K562 (cell line): ENCODE measurements around the gene ELK1.

ENCODE experiments used
- CHCHD3 ChIP-seq: fragments of 250-450 bp; sonication (Bioruptor Pico); IDR thresholded peaks from 2 replicates; pipeline ENCODE4 v2.1.2; 2022; ENCODE audit warnings: mild to moderate bottlenecking
- DMBX1 ChIP-seq: fragments of 250-450 bp; sonication (Bioruptor Pico); IDR thresholded peaks from 2 replicates; pipeline ENCODE4 v1.8.0; 2022; ENCODE audit warnings: inconsistent platforms, mild to moderate bottlenecking, moderate library complexity, borderline replicate concordance
- EZH2 ChIP-seq: IDR thresholded peaks from 2 replicates; pipeline ENCODE4 v1.6.1; 2012; ENCODE audit warnings: low read depth, mild to moderate bottlenecking, inconsistent platforms, low read length, borderline replicate concordance
- FOS ChIP-seq: IDR thresholded peaks from 3 replicates; pipeline ENCODE4 v1.6.1; 2011; ENCODE audit not compliant: insufficient read length; ENCODE audit errors: extremely low read depth
- KDM2B ChIP-seq: fragments of 250-450 bp; sonication (Bioruptor Pico); IDR thresholded peaks from 2 replicates; pipeline ENCODE4 v1.8.0; 2021; ENCODE audit warnings: mild to moderate bottlenecking, moderate library complexity
- POLR2A ChIP-seq: fragments of 450-650 bp; conservative IDR thresholded peaks from 2 replicates; pipeline ENCODE4 v1.6.1; 2016
- RAD21 ChIP-seq, 2 experiments: fragments of 250-450 bp in 1 of 2; fragments of 450-650 bp in 1 of 2; sonication (Bioruptor Pico) in 1 of 2; formaldehyde crosslinking in 1 of 2; IDR thresholded peaks in 1 of 2; conservative IDR thresholded peaks in 1 of 2; 2 replicates each; pipeline versions ENCODE4 v1.4.0 to v1.8.0; 2020 to 2022; ENCODE audit warnings: mild to moderate bottlenecking in 2 of 2, moderate library complexity in 1 of 2
- ZNF217 ChIP-seq: sonication (generic); formaldehyde crosslinking; IDR thresholded peaks from 2 replicates; pipeline ENCODE4 v1.8.0; 2022; ENCODE audit warnings: mild to moderate bottlenecking, missing genetic modification reagents
- TF ChIP-seq, protein P1 (sequence below), 3 experiments: IDR thresholded peaks in 2 of 3; conservative IDR thresholded peaks in 1 of 3; 2 replicates each; pipeline ENCODE4 v1.5.1; 2011 to 2012; ENCODE audit warnings: low read length in 3 of 3, mild to moderate bottlenecking in 3 of 3, control low read depth in 2 of 3, improper control_type of control experiment in 1 of 3, inconsistent platforms in 1 of 3, low read depth in 1 of 3, mixed read lengths in 1 of 3, moderate library complexity in 1 of 3; ENCODE audit not compliant: insufficient read depth in 2 of 3

DNA sequence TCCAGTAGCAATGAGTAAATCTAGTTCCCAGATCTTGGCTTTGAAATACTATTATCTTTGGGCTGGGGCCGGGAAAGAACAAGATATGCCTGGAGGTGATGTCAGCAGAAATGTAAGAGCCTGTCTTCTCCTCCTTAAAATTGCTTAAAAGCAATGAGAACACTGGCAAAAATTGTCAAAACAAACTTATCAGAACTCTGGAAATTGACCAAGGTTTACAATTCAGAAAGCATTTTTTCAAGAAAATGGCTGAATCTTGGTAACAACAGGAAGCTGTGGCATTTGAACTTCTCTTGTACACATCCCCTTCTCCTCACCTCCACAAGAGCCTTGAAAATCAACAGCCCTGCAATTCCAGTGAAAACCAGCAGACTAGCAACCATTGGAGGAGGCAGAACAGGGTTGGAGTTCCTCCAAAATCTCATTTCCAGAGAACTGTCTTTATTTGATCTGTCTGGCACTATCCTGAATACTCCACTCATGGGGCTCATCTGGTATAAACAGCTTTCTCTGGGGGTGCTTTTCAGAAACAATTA is 54.6 kb downstream of the ELK1 start:
- TF ChIP-seq EZH2 (no peak), KDM2B (no peak), POLR2A (no peak), ZNF217 (CRISPR knock-in tag) (no peak), DMBX1 (no peak), CHCHD3 (no peak), RAD21 (CRISPR knock-in tag; conservative IDR thresholded peaks at IDR 0.05 in 1 of 2, IDR thresholded peaks at IDR 0.05 in 1 of 2) (no peak), FOS (no peak)
- TF ChIP-seq, protein P1, sequence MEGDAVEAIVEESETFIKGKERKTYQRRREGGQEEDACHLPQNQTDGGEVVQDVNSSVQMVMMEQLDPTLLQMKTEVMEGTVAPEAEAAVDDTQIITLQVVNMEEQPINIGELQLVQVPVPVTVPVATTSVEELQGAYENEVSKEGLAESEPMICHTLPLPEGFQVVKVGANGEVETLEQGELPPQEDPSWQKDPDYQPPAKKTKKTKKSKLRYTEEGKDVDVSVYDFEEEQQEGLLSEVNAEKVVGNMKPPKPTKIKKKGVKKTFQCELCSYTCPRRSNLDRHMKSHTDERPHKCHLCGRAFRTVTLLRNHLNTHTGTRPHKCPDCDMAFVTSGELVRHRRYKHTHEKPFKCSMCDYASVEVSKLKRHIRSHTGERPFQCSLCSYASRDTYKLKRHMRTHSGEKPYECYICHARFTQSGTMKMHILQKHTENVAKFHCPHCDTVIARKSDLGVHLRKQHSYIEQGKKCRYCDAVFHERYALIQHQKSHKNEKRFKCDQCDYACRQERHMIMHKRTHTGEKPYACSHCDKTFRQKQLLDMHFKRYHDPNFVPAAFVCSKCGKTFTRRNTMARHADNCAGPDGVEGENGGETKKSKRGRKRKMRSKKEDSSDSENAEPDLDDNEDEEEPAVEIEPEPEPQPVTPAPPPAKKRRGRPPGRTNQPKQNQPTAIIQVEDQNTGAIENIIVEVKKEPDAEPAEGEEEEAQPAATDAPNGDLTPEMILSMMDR (IDR thresholded peaks at IDR 0.05 in 2 of 3, conservative IDR thresholded peaks at IDR 0.05 in 1 of 3; ENCODE audit: insufficient read depth in 2 of 3, low read depth in 1 of 3, low read length in 3 of 3) = no peak
